B cell (primary cell): ENCODE results near the gene RUFY4. TPM values are rescaled to one million over a fixed set of nuclear protein-coding genes. Genes with fewer than 3 reads are reported as not detected.

Source experiments
- ATAC-seq: fragments of 200-7000 bp; cut with Tn5 transposase; one replicate; pipeline ENCODE4 v1.10.0; 2021; ENCODE audit warnings: low read depth, mild to moderate bottlenecking, moderate number of reproducible peaks, moderate library complexity
- CTCF ChIA-PET: fragments of 350-600 bp; sonication (Branson Sonifier 250); formaldehyde crosslinking; loops from one replicate; lab custom pipeline; 2021; ENCODE audit warnings: antibody characterized with exemption, inconsistent platforms; lab: Charles Lee
- POLR2A ChIA-PET: fragments of 350-600 bp; sonication (Branson Sonifier 250); formaldehyde crosslinking; loops from one replicate; lab custom pipeline; 2021; ENCODE audit warnings: antibody characterized with exemption; lab: Charles Lee
- DNase-seq: peaks from one replicate; pipeline ENCODE4 v3.0.0; 2013
- H2AFZ ChIP-seq: 2 replicates; pipeline ENCODE4 v1.6.1; 2012; ENCODE audit warnings: mild to moderate bottlenecking, low read depth, low read length; ENCODE audit not compliant: insufficient read depth, poor library complexity, severe bottlenecking
- H3K27ac ChIP-seq, 2 donors: 1 replicate in 1 of 2; 2 replicates in 1 of 2; pipeline ENCODE4 v1.5.1; 2012 to 2013; ENCODE audit warnings: low read length in 2 of 2, mild to moderate bottlenecking in 2 of 2, moderate library complexity in 1 of 2
- H3K27me3 ChIP-seq, 4 experiments: fragments of 200-600 bp in 1 of 4; sonication (generic) in 1 of 4; replicated peaks in 1 of 4; 1 replicate in 2 of 4; 2 replicates in 2 of 4; pipeline versions ENCODE4 v1.6.1 to v1.7.0; 2013 to 2016; ENCODE audit warnings: low read length in 3 of 4, mild to moderate bottlenecking in 2 of 4, mixed read lengths in 1 of 4, moderate library complexity in 1 of 4; ENCODE audit not compliant: insufficient read depth in 4 of 4, control insufficient read depth in 3 of 4; ENCODE audit errors: control extremely low read depth in 1 of 4
- H3K36me3 ChIP-seq, 2 experiments: replicated peaks in 1 of 2; 1 replicate in 1 of 2; 2 replicates in 1 of 2; pipeline versions ENCODE4 v1.6.1 to v1.7.1; 2013; ENCODE audit warnings: low read length in 1 of 2; ENCODE audit not compliant: insufficient read depth in 2 of 2, control insufficient read depth in 1 of 2; ENCODE audit errors: control extremely low read depth in 1 of 2, extremely low read depth in 1 of 2
- H3K4me1 ChIP-seq, 2 donors: fragments of 200-600 bp in 1 of 2; sonication (generic) in 1 of 2; 1 replicate in 1 of 2; 2 replicates in 1 of 2; pipeline versions ENCODE4 v1.5.1 to v1.6.1; 2013 to 2017; ENCODE audit warnings: low read length in 2 of 2; ENCODE audit not compliant: control insufficient read depth in 2 of 2, insufficient read depth in 2 of 2
- H3K4me2 ChIP-seq: replicated peaks from 2 replicates; pipeline ENCODE3; 2012; ENCODE audit warnings: mild to moderate bottlenecking, low read depth, low read length; ENCODE audit not compliant: poor library complexity, severe bottlenecking
- H3K4me3 ChIP-seq, 5 experiments: fragments of 200-600 bp in 1 of 5; sonication (generic) in 1 of 5; 1 replicate in 3 of 5; 2 replicates in 2 of 5; pipeline versions ENCODE4 v1.5.1 to v1.7.0; 2011 to 2016; ENCODE audit warnings: low read length in 4 of 5, mild to moderate bottlenecking in 4 of 5, low read depth in 2 of 5, control low read depth in 1 of 5, moderate library complexity in 1 of 5; ENCODE audit not compliant: insufficient read depth in 1 of 5; ENCODE audit errors: control extremely low read depth in 1 of 5, extremely low read depth in 1 of 5
- H3K79me2 ChIP-seq: fragments of 200-600 bp; sonication (generic); one replicate; pipeline ENCODE4 v1.6.0; 2016; ENCODE audit warnings: low read length; ENCODE audit not compliant: control insufficient read depth, insufficient read depth
- H3K9ac ChIP-seq: fragments of 200-600 bp; sonication (generic); 2 replicates; pipeline ENCODE4 v1.6.1; 2017; ENCODE audit warnings: mild to moderate bottlenecking, low read length, moderate library complexity
- H3K9me3 ChIP-seq, 3 donors: one replicate each; pipeline versions ENCODE4 v1.6.1 to v1.7.1; 2013; ENCODE audit warnings: low read length in 2 of 3; ENCODE audit not compliant: control insufficient read depth in 2 of 3, insufficient read depth in 1 of 3; ENCODE audit errors: control extremely low read depth in 1 of 3
- H4K20me1 ChIP-seq: 2 replicates; pipeline ENCODE4 v1.6.0; 2012; ENCODE audit warnings: mild to moderate bottlenecking, low read length; ENCODE audit not compliant: insufficient read depth, control insufficient read depth, poor library complexity, severe bottlenecking
- H3K27ac Mint-ChIP-seq: one replicate; pipeline ENCODE4 v1.8.0; 2021; ENCODE audit warnings: mixed read lengths
- H3K27me3 Mint-ChIP-seq: one replicate; pipeline ENCODE4 v1.8.0; 2021; ENCODE audit warnings: mixed read lengths
- H3K4me1 Mint-ChIP-seq: one replicate; pipeline ENCODE4 v1.8.0; 2021; ENCODE audit warnings: mixed read lengths
- H3K4me3 Mint-ChIP-seq: one replicate; pipeline ENCODE4 v1.8.0; 2021; ENCODE audit warnings: mixed read lengths
- H3K9me3 Mint-ChIP-seq: one replicate; pipeline ENCODE4 v1.8.0; 2022; ENCODE audit warnings: mixed read lengths; ENCODE audit not compliant: insufficient read depth
- EZH2 ChIP-seq: IDR thresholded peaks from 2 replicates; pipeline ENCODE4 v1.6.1; 2012; ENCODE audit warnings: borderline replicate concordance, low read depth, mild to moderate bottlenecking, moderate library complexity, low read length; ENCODE audit not compliant: insufficient read depth, poor library complexity, severe bottlenecking
- WGBS: methylation state at CpG from one replicate; pipeline ENCODE4 v1.1.5; 2013; ENCODE audit warnings: missing lambda C conversion rate; ENCODE audit not compliant: insufficient coverage; 5-methylcytosine and 5-hydroxymethylcytosine counted together
- intact Hi-C: fragments of 100-400 bp; cut with micrococcal nuclease; formaldehyde crosslinking; loops from one replicate; pipeline ENCODE4 v1.10.0; 2022
- polyA plus RNA-seq: library from polyadenylated mRNA; depleted of rRNA; stranded (reverse); fragments of >200 nt; gene quantifications from 2 replicates; pipeline ENCODE4 v1.2.3, GENCODE V29; 2012
- total RNA-seq, 2 donors: library from RNA; stranded (reverse); fragments of 120-200 nt in 1 of 2; gene quantifications; 1 replicate in 1 of 2; 2 replicates in 1 of 2; pipeline versions ENCODE4 v1.2.3 to v1.2.4, GENCODE V29; 2013 to 2022
- TF ChIP-seq, protein P1 (sequence below): fragments of 200-600 bp; IDR thresholded peaks from one replicate; pipeline ENCODE4 v1.8.0; 2022; ENCODE audit warnings: antibody characterized with exemption, mild to moderate bottlenecking

The RUFY4 gene
- total and polyA plus RNA-seq, 2 donors (not counting 1 experiment from before 2014, with no cell fraction given): 0.34 TPM; not detected in 1

GRCh38 chr2:218030409-218031195 is 38.5 kb upstream of the RUFY4 start:
- H3K9ac ChIP-seq: no peak overlapping the region
- H3K9me3 ChIP-seq: no peaks in the 10 kb centered on the region
- H3K4me1 Mint-ChIP-seq: peaks cover 9% of the 10 kb centered on the region
- TF ChIP-seq EZH2: no peak
- TF ChIP-seq, protein P1, sequence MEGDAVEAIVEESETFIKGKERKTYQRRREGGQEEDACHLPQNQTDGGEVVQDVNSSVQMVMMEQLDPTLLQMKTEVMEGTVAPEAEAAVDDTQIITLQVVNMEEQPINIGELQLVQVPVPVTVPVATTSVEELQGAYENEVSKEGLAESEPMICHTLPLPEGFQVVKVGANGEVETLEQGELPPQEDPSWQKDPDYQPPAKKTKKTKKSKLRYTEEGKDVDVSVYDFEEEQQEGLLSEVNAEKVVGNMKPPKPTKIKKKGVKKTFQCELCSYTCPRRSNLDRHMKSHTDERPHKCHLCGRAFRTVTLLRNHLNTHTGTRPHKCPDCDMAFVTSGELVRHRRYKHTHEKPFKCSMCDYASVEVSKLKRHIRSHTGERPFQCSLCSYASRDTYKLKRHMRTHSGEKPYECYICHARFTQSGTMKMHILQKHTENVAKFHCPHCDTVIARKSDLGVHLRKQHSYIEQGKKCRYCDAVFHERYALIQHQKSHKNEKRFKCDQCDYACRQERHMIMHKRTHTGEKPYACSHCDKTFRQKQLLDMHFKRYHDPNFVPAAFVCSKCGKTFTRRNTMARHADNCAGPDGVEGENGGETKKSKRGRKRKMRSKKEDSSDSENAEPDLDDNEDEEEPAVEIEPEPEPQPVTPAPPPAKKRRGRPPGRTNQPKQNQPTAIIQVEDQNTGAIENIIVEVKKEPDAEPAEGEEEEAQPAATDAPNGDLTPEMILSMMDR: no peak
- ATAC-seq: no peak
- no peak overlapping the region for H3K4me3 Mint-ChIP-seq
- no peak overlapping the region for H3K4me3 ChIP-seq
- H3K36me3 ChIP-seq: no peaks in the 10 kb centered on the region
- peaks cover 0 to 7% (median 2%) of the 10 kb centered on the region in 4 experiments for H3K27me3 ChIP-seq
- no peak overlapping the region for H3K27ac Mint-ChIP-seq
- ChIA-PET POLR2A (no interaction called here), CTCF (no interaction called here)
- H3K4me2 ChIP-seq: no peak overlapping the region
- 97% methylated on average over 6 of the region's 7 CpGs for WGBS
- no peaks in the 10 kb centered on the region for H3K79me2 ChIP-seq
- no peak overlapping the region for H2AFZ ChIP-seq
- no peaks in the 10 kb centered on the region for H4K20me1 ChIP-seq
- intact Hi-C loops: no loop called here
- H3K9me3 Mint-ChIP-seq: no peaks in the 10 kb centered on the region
- H3K27ac ChIP-seq: no peak overlapping the region
- H3K27me3 Mint-ChIP-seq: peaks cover 3% of the 10 kb centered on the region
- DNase-seq: no peak
- H3K4me1 ChIP-seq: peaks cover 6 to 16% of the 10 kb centered on the region in 2 donors

DNA sequence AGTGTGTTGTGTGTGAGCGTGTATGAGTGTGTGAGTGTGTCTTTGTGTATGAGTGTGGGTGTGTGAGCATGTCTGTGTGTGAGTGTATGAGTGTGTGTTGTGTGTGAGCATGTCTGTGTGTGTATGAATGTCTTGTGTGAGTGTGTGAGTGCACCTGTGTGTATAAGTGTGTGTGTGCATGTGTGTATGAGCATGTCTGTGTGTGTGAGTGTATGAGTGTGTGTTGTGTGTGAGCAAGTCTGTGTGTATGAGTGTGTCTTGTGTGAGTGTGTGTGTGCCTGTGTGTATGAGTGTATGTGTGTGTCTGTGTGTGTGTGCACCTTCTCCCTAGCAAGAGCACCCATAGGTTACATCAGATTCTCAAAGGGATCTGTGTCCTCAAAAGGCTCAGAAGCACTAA is 37.8 kb upstream of the RUFY4 start:
- WGBS: 100% methylated on average over 1 of the region's 1 CpG
- no peak overlapping the region for H2AFZ ChIP-seq
- intact Hi-C loops: no loop called here

More for the DNA sequence above, 37.8 kb upstream of the RUFY4 start:
- no peak for DNase-seq
- no peak overlapping the region for H3K4me3 Mint-ChIP-seq
- Histone ChIP-seq H3K27ac (no peak overlapping the region), H3K36me3 (no peaks in the 10 kb centered on the region), H3K9ac (no peak overlapping the region), H4K20me1 (no peaks in the 10 kb centered on the region), H3K4me1 (peaks cover 6 to 16% of the 10 kb centered on the region in 2 donors), H3K27me3 (peaks cover 0 to 7% (median 2%) of the 10 kb centered on the region in 4 experiments), H3K4me3 (no peak overlapping the region), H3K79me2 (no peaks in the 10 kb centered on the region), H3K9me3 (no peaks in the 10 kb centered on the region), H3K4me2 (no peak overlapping the region)
- H3K27ac Mint-ChIP-seq: no peak overlapping the region
- TF ChIP-seq EZH2: no peak
- TF ChIP-seq, protein P1: no peak
- H3K27me3 Mint-ChIP-seq: peaks cover 3% of the 10 kb centered on the region
- ATAC-seq: no peak
- ChIA-PET CTCF (no interaction called here), POLR2A (no interaction called here)
- H3K4me1 Mint-ChIP-seq: peaks cover 9% of the 10 kb centered on the region
- H3K9me3 Mint-ChIP-seq: no peaks in the 10 kb centered on the region
